OCI-LY3 (cell line): ENCODE data around the gene RASA2.

Source experiments
- CTCF ChIP-seq: fragments of 200-600, 300-600 bp; sonication (generic); IDR thresholded peaks from 2 replicates; pipeline ENCODE4 v1.5.1; 2014; ENCODE audit warnings: antibody characterized with exemption, low read length, low read depth
- EZH2phosphoT487 ChIP-seq: fragments of 200-600 bp; shearing (Covaris generic); IDR thresholded peaks from 2 replicates; pipeline ENCODE4 v1.6.1; 2018; ENCODE audit warnings: antibody characterized with exemption, mixed run types, low read depth

- no peak for TF ChIP-seq CTCF
- TF ChIP-seq EZH2phosphoT487 = no peak
Observed at GRCh38 chr3:141529256-141529655, 42.4 kb downstream of the RASA2 start.
